Measurements from ENCODE around the gene MRM3.

The MRM3 gene

GRCh38 chr17:781805-782731, at the start of gene MRM3, which contains the start of gene GLOD4 (continued):
- TF ChIP-seq, protein P1, sequence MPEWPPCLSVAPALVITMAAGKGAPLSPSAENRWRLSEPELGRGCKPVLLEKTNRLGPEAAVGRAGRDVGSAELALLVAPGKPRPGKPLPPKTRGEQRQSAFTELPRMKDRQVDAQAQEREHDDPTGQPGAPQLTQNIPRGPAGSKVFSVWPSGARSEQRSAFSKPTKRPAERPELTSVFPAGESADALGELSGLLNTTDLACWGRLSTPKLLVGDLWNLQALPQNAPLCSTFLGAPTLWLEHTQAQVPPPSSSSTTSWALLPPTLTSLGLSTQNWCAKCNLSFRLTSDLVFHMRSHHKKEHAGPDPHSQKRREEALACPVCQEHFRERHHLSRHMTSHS (tag by site-specific recombination; IDR thresholded peaks at IDR 0.05) = no peak
- 0 out of 2 replicates have a peak, but pooled peaks have one; percentile 15 for TF ChIP-seq ZNF610 (tag by site-specific recombination; IDR thresholded peaks at IDR 0.05; ENCODE audit: borderline replicate concordance)
- peak; percentile 97 for TF ChIP-seq ZXDB (tag by site-specific recombination; IDR thresholded peaks at IDR 0.05)
- TF ChIP-seq ZNF560 (tag by site-specific recombination; IDR thresholded peaks at IDR 0.05; ENCODE audit: borderline replicate concordance) = no peak
- TF ChIP-seq ZNF707 (tag by site-specific recombination; IDR thresholded peaks at IDR 0.05) = no peak
- TF ChIP-seq ZNF280D (tag by site-specific recombination; IDR thresholded peaks at IDR 0.05) = no peak
- peak; percentile 93; the same call in 1 of the 2 replicates for TF ChIP-seq ZNF391 (tag by site-specific recombination; IDR thresholded peaks at IDR 0.05; ENCODE audit: borderline replicate concordance, low read depth)
- TF ChIP-seq OSR2 (tag by site-specific recombination; IDR thresholded peaks at IDR 0.05) = no peak
- TF ChIP-seq ZNF792 (tag by site-specific recombination; IDR thresholded peaks at IDR 0.05) = 0 out of 2 replicates have a peak, but pooled peaks have one; percentile 13
- TF ChIP-seq ZNF670 (tag by site-specific recombination; IDR thresholded peaks at IDR 0.05; ENCODE audit: low read depth) = no peak
- no peak for TF ChIP-seq ZNF658 (tag by site-specific recombination; IDR thresholded peaks at IDR 0.05)
- no peak for TF ChIP-seq ZNF677 (tag by site-specific recombination; IDR thresholded peaks at IDR 0.05)
- no peak for TF ChIP-seq ZNF776 (tag by site-specific recombination; IDR thresholded peaks at IDR 0.05; ENCODE audit: borderline replicate concordance)
- TF ChIP-seq ZNF600 (tag by site-specific recombination; IDR thresholded peaks at IDR 0.05) = peak; percentile 94
- peak; percentile 87 for TF ChIP-seq SP3 (tag by site-specific recombination; IDR thresholded peaks at IDR 0.05)
- TF ChIP-seq ZNF518A (tag by site-specific recombination; conservative IDR thresholded peaks at IDR 0.05; ENCODE audit: low read depth) = no peak
- peak; percentile 3; the same call in 1 of the 2 replicates for TF ChIP-seq ZBTB6 (tag by site-specific recombination; IDR thresholded peaks at IDR 0.05)
- TF ChIP-seq HOXA7 (CRISPR knock-in tag; IDR thresholded peaks at IDR 0.05; ENCODE audit: borderline replicate concordance) = no peak
- peak; percentile 42; the same call in 1 of the 2 replicates for TF ChIP-seq GLIS1 (tag by site-specific recombination; IDR thresholded peaks at IDR 0.05)
- no peak for TF ChIP-seq ZNF768 (tag by site-specific recombination; IDR thresholded peaks at IDR 0.05)
- no peak for TF ChIP-seq ZNF132 (tag by site-specific recombination; IDR thresholded peaks at IDR 0.05; ENCODE audit: borderline replicate concordance)
- peak; percentile 60 for TF ChIP-seq ZNF341 (tag by site-specific recombination; IDR thresholded peaks at IDR 0.05; ENCODE audit: low read depth)
- TF ChIP-seq ZNF777 (tag by site-specific recombination; IDR thresholded peaks at IDR 0.05; ENCODE audit: borderline replicate concordance) = peak; percentile 49; the same call in 1 of the 2 replicates
- no peak for TF ChIP-seq ZNF302 (tag by site-specific recombination; IDR thresholded peaks at IDR 0.05; ENCODE audit: low read depth)
- TF ChIP-seq KLF9 (tag by site-specific recombination; IDR thresholded peaks at IDR 0.05; ENCODE audit: low read depth) = peak; percentile 98
- TF ChIP-seq ZBTB21 (tag by site-specific recombination; IDR thresholded peaks at IDR 0.05) = peak; percentile 99

Measured in HEK293 (cell line).